ENCODE data around the gene ARHGAP25. TPM values are rescaled to one million over a fixed set of nuclear protein-coding genes. Genes with fewer than 3 reads are reported as not detected.

Gene ARHGAP25
- total and polyA plus RNA-seq, 4 donors: 17.1 to 43.0 (median 22.6) TPM

GRCh38 chr2:68853035-68853434 lies 118.4 kb downstream of the ARHGAP25 start:
- Histone ChIP-seq H3K4me1 (ENCODE audit: control insufficient read depth in 5 of 5, insufficient read depth in 5 of 5, low read length in 5 of 5) (peaks cover 0 to 6% (median 0%) of the 10 kb centered on the region in 5 donors), H3K4me3 (no peak overlapping the region), H3K9ac (ENCODE audit: insufficient read depth in 1 of 2, low read length in 2 of 2) (no peak overlapping the region), H3K9me3 (ENCODE audit: control insufficient read depth in 4 of 4, insufficient read depth in 3 of 4, low read length in 3 of 4) (no peaks in the 10 kb centered on the region), H3K36me3 (ENCODE audit: control insufficient read depth in 4 of 4, insufficient read depth in 4 of 4, low read length in 4 of 4) (no peaks in the 10 kb centered on the region), H3K27ac (ENCODE audit: low read depth in 1 of 2, low read length in 1 of 2) (no peak overlapping the region), H3K27me3 (ENCODE audit: control insufficient read depth in 3 of 3, insufficient read depth in 3 of 3, low read length in 2 of 3) (no peaks in the 10 kb centered on the region)
- ATAC-seq (ENCODE audit: insufficient read depth, low FRiP score) (no peak), DNase-seq (no peak)
- WGBS, 2 donors: 91 to 95% methylated on average over 2 of the region's 2 CpGs
- TF ChIP-seq CTCF (IDR thresholded peaks at IDR 0.05; ENCODE audit: control extremely low read depth, extremely low read depth): no peak

- no peak overlapping the region for H3K4me3 ChIP-seq
- no peak for TF ChIP-seq CTCF (IDR thresholded peaks at IDR 0.05; ENCODE audit: control extremely low read depth, extremely low read depth)
- no peak overlapping the region for H3K27ac ChIP-seq (ENCODE audit: low read depth in 1 of 2, low read length in 1 of 2)
- no peaks in the 10 kb centered on the region for H3K27me3 ChIP-seq (ENCODE audit: control insufficient read depth in 3 of 3, insufficient read depth in 3 of 3, low read length in 2 of 3)
- no peaks in the 10 kb centered on the region for H3K9me3 ChIP-seq (ENCODE audit: control insufficient read depth in 4 of 4, insufficient read depth in 3 of 4, low read length in 3 of 4)
- DNase-seq (no peak), ATAC-seq (ENCODE audit: insufficient read depth, low FRiP score) (no peak)
- H3K4me1 ChIP-seq (ENCODE audit: control insufficient read depth in 5 of 5, insufficient read depth in 5 of 5, low read length in 5 of 5): peaks cover 0 to 13% (median 0%) of the 10 kb centered on the region in 5 donors
- no peak overlapping the region for H3K9ac ChIP-seq (ENCODE audit: insufficient read depth in 1 of 2, low read length in 2 of 2)
- 73 to 85% methylated on average over 4 of the region's 4 CpGs for WGBS, 2 donors
- no peaks in the 10 kb centered on the region for H3K36me3 ChIP-seq (ENCODE audit: control insufficient read depth in 4 of 4, insufficient read depth in 4 of 4, low read length in 4 of 4)
Observed at GRCh38 chr2:68853915-68854314, 119.3 kb downstream of the ARHGAP25 start.

GRCh38 chr2:68854476-68854875 lies 119.9 kb downstream of the ARHGAP25 start:
- Histone ChIP-seq H3K27ac (ENCODE audit: low read depth in 1 of 2, low read length in 1 of 2) (no peak overlapping the region), H3K9ac (ENCODE audit: insufficient read depth in 1 of 2, low read length in 2 of 2) (no peak overlapping the region), H3K27me3 (ENCODE audit: control insufficient read depth in 3 of 3, insufficient read depth in 3 of 3, low read length in 2 of 3) (no peaks in the 10 kb centered on the region), H3K9me3 (ENCODE audit: control insufficient read depth in 4 of 4, insufficient read depth in 3 of 4, low read length in 3 of 4) (no peaks in the 10 kb centered on the region), H3K36me3 (ENCODE audit: control insufficient read depth in 4 of 4, insufficient read depth in 4 of 4, low read length in 4 of 4) (no peaks in the 10 kb centered on the region), H3K4me3 (no peak overlapping the region), H3K4me1 (ENCODE audit: control insufficient read depth in 5 of 5, insufficient read depth in 5 of 5, low read length in 5 of 5) (peaks cover 0 to 13% (median 0%) of the 10 kb centered on the region in 5 donors)
- ATAC-seq (ENCODE audit: insufficient read depth, low FRiP score) (no peak), DNase-seq (no peak)
- no peak for TF ChIP-seq CTCF (IDR thresholded peaks at IDR 0.05; ENCODE audit: control extremely low read depth, extremely low read depth)

- H3K9me3 ChIP-seq (ENCODE audit: control insufficient read depth in 4 of 4, insufficient read depth in 3 of 4, low read length in 3 of 4): no peaks in the 10 kb centered on the region
- H3K27me3 ChIP-seq (ENCODE audit: control insufficient read depth in 3 of 3, insufficient read depth in 3 of 3, low read length in 2 of 3): no peaks in the 10 kb centered on the region
- DNase-seq (no peak), ATAC-seq (ENCODE audit: insufficient read depth, low FRiP score) (no peak)
- no peaks in the 10 kb centered on the region for H3K36me3 ChIP-seq (ENCODE audit: control insufficient read depth in 4 of 4, insufficient read depth in 4 of 4, low read length in 4 of 4)
- H3K4me3 ChIP-seq: no peak overlapping the region
- 96 to 99% methylated on average over 3 of the region's 3 CpGs for WGBS, 2 donors
- no peak overlapping the region for H3K9ac ChIP-seq (ENCODE audit: insufficient read depth in 1 of 2, low read length in 2 of 2)
- TF ChIP-seq CTCF (IDR thresholded peaks at IDR 0.05; ENCODE audit: control extremely low read depth, extremely low read depth): no peak
- H3K27ac ChIP-seq (ENCODE audit: low read depth in 1 of 2, low read length in 1 of 2): no peak overlapping the region
- H3K4me1 ChIP-seq (ENCODE audit: control insufficient read depth in 5 of 5, insufficient read depth in 5 of 5, low read length in 5 of 5): peaks cover 0 to 13% (median 0%) of the 10 kb centered on the region in 5 donors
Observed at GRCh38 chr2:68855550-68855949, 120.9 kb downstream of the ARHGAP25 start.

Measured in lung (tissue), 12 donors.